Keratinocyte (primary cell): ENCODE data around the gene EXOC3. TPM values are rescaled to one million over a fixed set of nuclear protein-coding genes. Genes with fewer than 3 reads are reported as not detected.

Experiments
- DNase-seq: peaks from one replicate; pipeline ENCODE4 v3.0.0-alpha.2; 2011; ENCODE audit warnings: low read depth, missing footprints, low spot score
- FAIRE-seq: peaks from 2 replicates; lab custom pipeline; 2011; peaks lifted over from hg19 to GRCh38; lab: Jason Lieb, UNC
- H2AFZ ChIP-seq: 2 replicates; pipeline ENCODE4 v1.6.0; 2012; ENCODE audit warnings: low read length, control low read depth, inconsistent platforms; ENCODE audit not compliant: control insufficient read depth
- H3K27ac ChIP-seq: 2 replicates; pipeline ENCODE4 v1.5.1; 2011; ENCODE audit warnings: low read length; ENCODE audit not compliant: control insufficient read depth, insufficient read depth
- H3K27me3 ChIP-seq: 3 replicates; pipeline ENCODE4 v1.6.0; 2011; ENCODE audit warnings: low read length; ENCODE audit not compliant: control insufficient read depth, insufficient read depth; ENCODE audit errors: extremely low read depth
- H3K36me3 ChIP-seq, 2 experiments: 2 replicates in 1 of 2; 3 replicates in 1 of 2; pipeline ENCODE4 v1.5.1; 2011; ENCODE audit warnings: low read length in 2 of 2, mild to moderate bottlenecking in 1 of 2; ENCODE audit not compliant: control insufficient read depth in 2 of 2, insufficient read depth in 2 of 2; ENCODE audit errors: extremely low read depth in 1 of 2
- H3K4me1 ChIP-seq: 3 replicates; pipeline ENCODE4 v1.5.1; 2011; ENCODE audit warnings: low read length; ENCODE audit not compliant: control insufficient read depth, insufficient read depth; ENCODE audit errors: extremely low read depth
- H3K4me2 ChIP-seq: 3 replicates; pipeline ENCODE4 v1.6.0; 2011; ENCODE audit warnings: low read depth, low read length; ENCODE audit not compliant: control insufficient read depth, insufficient read depth; ENCODE audit errors: extremely low read depth
- H3K4me3 ChIP-seq, 3 experiments: fragments of 200-600 bp in 1 of 3; sonication (generic) in 1 of 3; 2 replicates in 2 of 3; 3 replicates in 1 of 3; pipeline ENCODE4 v1.5.1; 2011 to 2016; ENCODE audit warnings: low read length in 3 of 3, mild to moderate bottlenecking in 3 of 3, control low read depth in 2 of 3, inconsistent platforms in 1 of 3, low read depth in 1 of 3, mixed read lengths in 1 of 3, mixed run types in 1 of 3, moderate library complexity in 1 of 3; ENCODE audit not compliant: control insufficient read depth in 2 of 3, insufficient read depth in 2 of 3; ENCODE audit errors: extremely low read depth in 1 of 3
- H3K79me2 ChIP-seq: 2 replicates; pipeline ENCODE4 v1.6.0; 2012; ENCODE audit warnings: low read length; ENCODE audit not compliant: control insufficient read depth, insufficient read depth
- H3K9ac ChIP-seq: 3 replicates; pipeline ENCODE4 v1.6.0; 2011; ENCODE audit warnings: low read length; ENCODE audit not compliant: control insufficient read depth, insufficient read depth; ENCODE audit errors: extremely low read depth
- H3K9me1 ChIP-seq: 3 replicates; pipeline ENCODE4 v1.6.0; 2011; ENCODE audit warnings: low read length; ENCODE audit not compliant: control insufficient read depth, insufficient read depth; ENCODE audit errors: extremely low read depth
- H3K9me3 ChIP-seq: 2 replicates; pipeline ENCODE4 v1.5.1; 2012; ENCODE audit warnings: low read depth, low read length; ENCODE audit not compliant: control insufficient read depth
- H4K20me1 ChIP-seq: 3 replicates; pipeline ENCODE4 v1.6.0; 2011; ENCODE audit warnings: low read length; ENCODE audit not compliant: control insufficient read depth, insufficient read depth; ENCODE audit errors: extremely low read depth
- CTCF ChIP-seq, 3 experiments: IDR thresholded peaks in 1 of 3; conservative IDR thresholded peaks in 1 of 3; optimal IDR thresholded peaks in 1 of 3; 2 replicates in 2 of 3; 3 replicates in 1 of 3; pipeline versions ENCODE3 to v1.5.1; 2011; ENCODE audit warnings: low read length in 3 of 3, mild to moderate bottlenecking in 3 of 3, moderate library complexity in 2 of 3, control low read depth in 1 of 3, inconsistent platforms in 1 of 3; ENCODE audit not compliant: insufficient read depth in 2 of 3; ENCODE audit errors: extremely low read depth in 1 of 3
- EZH2 ChIP-seq: IDR thresholded peaks from one replicate; pipeline ENCODE4 v1.6.1; 2012; ENCODE audit warnings: inconsistent platforms, mild to moderate bottlenecking, low read length, moderate library complexity
- dilution Hi-C: fragments of 300-500 bp; cut with MboI; formaldehyde crosslinking; loops from one replicate; pipeline ENCODE4 v1.7.0; 2020; ENCODE audit warnings: low sequenced_read_pairs; ENCODE audit not compliant: extremely low pct_ligation_motif_present
- polyA plus RNA-seq, 5 experiments: library from polyadenylated mRNA; depleted of rRNA in 3 of 5; stranded (reverse) in 3 of 5; stranded (forward) in 1 of 5; unstranded in 1 of 5; fragments of >200 nt; gene quantifications; 1 replicate in 1 of 5; 2 replicates in 3 of 5; 3 replicates in 1 of 5; pipeline versions ENCODE4 v1.2.1 to v1.2.3, GENCODE V29; 2011 to 2012; ENCODE audit warnings: missing spikeins in 2 of 5, low read depth in 1 of 5, low replicate concordance in 1 of 5

Gene EXOC3
- polyA plus RNA-seq, 1 donor (not counting 4 experiments of a cell fraction or from before 2014, with no cell fraction given), result 14.2 TPM

DNA sequence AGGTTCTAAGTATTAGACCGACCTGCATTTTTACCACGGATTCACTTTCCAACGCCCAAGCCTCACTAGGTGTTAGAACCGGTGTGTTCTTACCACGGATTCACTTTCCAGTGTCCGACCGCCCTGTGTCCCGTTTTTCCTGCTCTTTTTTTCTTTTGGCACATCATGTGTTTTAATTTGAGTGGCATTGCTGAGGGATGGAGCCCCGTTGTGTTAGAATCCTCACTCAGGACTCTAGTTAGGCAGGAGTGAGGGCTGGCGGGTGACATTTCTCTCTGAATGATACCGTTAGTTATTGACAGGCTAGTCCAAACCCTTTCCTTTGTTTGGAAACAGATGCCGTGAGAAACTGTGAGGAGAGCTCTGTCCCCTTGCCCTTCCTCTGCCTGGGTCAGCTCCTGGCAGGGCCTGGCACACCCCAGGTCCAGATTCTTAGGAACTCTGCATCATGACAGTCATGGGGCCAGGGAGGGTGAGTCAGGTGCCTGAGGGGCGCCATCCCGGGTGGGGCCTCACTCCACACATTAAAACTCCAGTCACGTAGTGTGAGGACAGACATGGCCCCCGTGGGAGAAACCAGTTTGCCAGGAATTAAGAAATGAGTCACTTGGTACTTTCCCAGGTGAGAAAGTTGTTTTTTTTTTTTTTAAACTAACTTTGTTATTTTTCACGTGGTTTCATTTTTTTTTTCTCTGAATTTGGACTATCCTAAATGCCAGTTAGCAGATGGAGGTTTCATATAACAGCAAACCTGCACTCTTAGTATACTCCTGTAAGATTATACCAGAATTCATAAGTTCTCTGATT is 15.8 kb downstream of the EXOC3 start:
- Histone ChIP-seq H3K9me1 (peaks cover 2% of the 10 kb centered on the region), H3K4me3 (no peak overlapping the region), H4K20me1 (no peaks in the 10 kb centered on the region), H3K27me3 (no peaks in the 10 kb centered on the region), H3K79me2 (peaks cover 31% of the 10 kb centered on the region), H3K4me2 (peak overlapping the region; percentile 62), H3K27ac (peak overlapping the region; percentile 97), H3K9me3 (no peaks in the 10 kb centered on the region), H3K4me1 (peaks cover 23% of the 10 kb centered on the region), H3K9ac (peak overlapping the region; percentile 77), H2AFZ (no peak overlapping the region), H3K36me3 (peaks cover 19 to 33% of the 10 kb centered on the region in 2 experiments)
- dilution Hi-C loops, result no loop called here
- TF ChIP-seq CTCF (optimal IDR thresholded peaks at IDR 0.05 in 1 of 3, IDR thresholded peaks at IDR 0.05 in 1 of 3, conservative IDR thresholded peaks at IDR 0.05 in 1 of 3; ENCODE audit: extremely low read depth in 1 of 3, insufficient read depth in 2 of 3, low read length in 3 of 3), result no peak
- TF ChIP-seq EZH2, result no peak
- FAIRE-seq (peak; percentile 23), DNase-seq (peak; percentile 78)

DNA sequence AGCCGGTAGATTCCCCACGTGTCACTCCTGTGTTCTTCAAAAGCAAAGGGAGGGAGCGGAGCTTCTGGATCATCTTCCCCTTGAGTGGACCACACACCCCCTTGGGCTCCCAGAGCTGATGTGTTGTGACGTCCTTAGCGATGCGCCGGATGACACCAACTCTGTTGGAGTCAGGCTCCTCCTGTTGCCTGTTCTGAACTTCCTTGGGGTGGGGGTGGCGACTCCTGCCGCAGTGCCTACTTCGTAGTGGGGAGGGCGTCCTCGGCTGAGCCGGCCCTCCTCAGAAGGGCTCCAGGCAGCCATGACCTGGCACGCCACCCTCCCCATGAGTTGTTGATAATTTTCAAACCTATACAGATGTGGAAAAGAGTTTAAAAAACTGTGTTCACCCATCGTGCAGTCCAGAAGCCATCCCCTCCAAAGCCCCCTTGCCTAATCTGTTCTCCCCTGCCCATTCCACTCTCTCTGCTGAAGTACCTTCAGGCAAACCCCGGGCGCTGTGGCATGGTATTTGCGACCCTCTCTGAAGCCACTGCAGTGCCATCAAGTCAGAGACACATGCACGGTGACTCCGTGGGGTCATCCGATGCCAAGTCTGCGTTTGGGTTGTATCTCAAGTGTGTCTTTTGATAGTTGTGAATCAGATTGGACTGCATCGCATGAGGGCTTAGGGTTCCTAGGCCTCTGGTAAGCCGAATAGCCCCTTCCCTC is 16.7 kb downstream of the EXOC3 start:
- FAIRE-seq (no peak), DNase-seq (no peak)
- H3K9me1 ChIP-seq, result peaks cover 2% of the 10 kb centered on the region
- H3K4me3 ChIP-seq, result no peak overlapping the region
- peaks cover 31% of the 10 kb centered on the region for H3K79me2 ChIP-seq
- dilution Hi-C loops, result no loop called here
- peaks cover 14% of the 10 kb centered on the region for H3K4me1 ChIP-seq
- H3K9ac ChIP-seq, result peak overlapping the region; percentile 77
- no peaks in the 10 kb centered on the region for H3K9me3 ChIP-seq
- H2AFZ ChIP-seq, result no peak overlapping the region
- no peaks in the 10 kb centered on the region for H3K27me3 ChIP-seq
- peaks cover 19 to 37% of the 10 kb centered on the region in 2 experiments for H3K36me3 ChIP-seq
- TF ChIP-seq EZH2, result no peak
- TF ChIP-seq CTCF (optimal IDR thresholded peaks at IDR 0.05 in 1 of 3, IDR thresholded peaks at IDR 0.05 in 1 of 3, conservative IDR thresholded peaks at IDR 0.05 in 1 of 3; ENCODE audit: extremely low read depth in 1 of 3, insufficient read depth in 2 of 3, low read length in 3 of 3), result no peak
- no peaks in the 10 kb centered on the region for H4K20me1 ChIP-seq
- H3K27ac ChIP-seq, result peak overlapping the region; percentile 97
- H3K4me2 ChIP-seq, result no peak overlapping the region
